Breast epithelium (tissue), 3 donors: Measurements from ENCODE around the gene PXYLP1.

Experiments
- CTCF ChIP-seq, 3 donors: fragments of 450-650 bp; IDR thresholded peaks; one replicate each; pipeline ENCODE4 v1.5.1; 2016 to 2017; ENCODE audit warnings: antibody characterized with exemption in 3 of 3, mild to moderate bottlenecking in 3 of 3, moderate library complexity in 3 of 3
- POLR2A ChIP-seq: fragments of 450-650 bp; IDR thresholded peaks from one replicate; pipeline ENCODE4 v1.6.1; 2016; ENCODE audit warnings: antibody characterized with exemption, mild to moderate bottlenecking, moderate library complexity
- POLR2AphosphoS5 ChIP-seq, 3 donors: sonication (generic); formaldehyde crosslinking; IDR thresholded peaks; one replicate each; pipeline ENCODE4 v1.6.1; 2017; ENCODE audit warnings: antibody characterized with exemption in 3 of 3

GRCh38 chr3:141246224-141246957, 14.8 kb downstream of the PXYLP1 start:
- TF ChIP-seq CTCF (IDR thresholded peaks at IDR 0.05) (no peak), POLR2AphosphoS5 (IDR thresholded peaks at IDR 0.05) (no peak), POLR2A (no peak)
